GM18526 (cell line): ENCODE data around the gene IGSF10.

ENCODE experiments used
- POLR2A ChIP-seq: IDR thresholded peaks from 3 replicates; pipeline ENCODE4 v1.6.1; 2011; ENCODE audit not compliant: insufficient read length; ENCODE audit errors: extremely low read depth

IGSF10 gene, protein sequence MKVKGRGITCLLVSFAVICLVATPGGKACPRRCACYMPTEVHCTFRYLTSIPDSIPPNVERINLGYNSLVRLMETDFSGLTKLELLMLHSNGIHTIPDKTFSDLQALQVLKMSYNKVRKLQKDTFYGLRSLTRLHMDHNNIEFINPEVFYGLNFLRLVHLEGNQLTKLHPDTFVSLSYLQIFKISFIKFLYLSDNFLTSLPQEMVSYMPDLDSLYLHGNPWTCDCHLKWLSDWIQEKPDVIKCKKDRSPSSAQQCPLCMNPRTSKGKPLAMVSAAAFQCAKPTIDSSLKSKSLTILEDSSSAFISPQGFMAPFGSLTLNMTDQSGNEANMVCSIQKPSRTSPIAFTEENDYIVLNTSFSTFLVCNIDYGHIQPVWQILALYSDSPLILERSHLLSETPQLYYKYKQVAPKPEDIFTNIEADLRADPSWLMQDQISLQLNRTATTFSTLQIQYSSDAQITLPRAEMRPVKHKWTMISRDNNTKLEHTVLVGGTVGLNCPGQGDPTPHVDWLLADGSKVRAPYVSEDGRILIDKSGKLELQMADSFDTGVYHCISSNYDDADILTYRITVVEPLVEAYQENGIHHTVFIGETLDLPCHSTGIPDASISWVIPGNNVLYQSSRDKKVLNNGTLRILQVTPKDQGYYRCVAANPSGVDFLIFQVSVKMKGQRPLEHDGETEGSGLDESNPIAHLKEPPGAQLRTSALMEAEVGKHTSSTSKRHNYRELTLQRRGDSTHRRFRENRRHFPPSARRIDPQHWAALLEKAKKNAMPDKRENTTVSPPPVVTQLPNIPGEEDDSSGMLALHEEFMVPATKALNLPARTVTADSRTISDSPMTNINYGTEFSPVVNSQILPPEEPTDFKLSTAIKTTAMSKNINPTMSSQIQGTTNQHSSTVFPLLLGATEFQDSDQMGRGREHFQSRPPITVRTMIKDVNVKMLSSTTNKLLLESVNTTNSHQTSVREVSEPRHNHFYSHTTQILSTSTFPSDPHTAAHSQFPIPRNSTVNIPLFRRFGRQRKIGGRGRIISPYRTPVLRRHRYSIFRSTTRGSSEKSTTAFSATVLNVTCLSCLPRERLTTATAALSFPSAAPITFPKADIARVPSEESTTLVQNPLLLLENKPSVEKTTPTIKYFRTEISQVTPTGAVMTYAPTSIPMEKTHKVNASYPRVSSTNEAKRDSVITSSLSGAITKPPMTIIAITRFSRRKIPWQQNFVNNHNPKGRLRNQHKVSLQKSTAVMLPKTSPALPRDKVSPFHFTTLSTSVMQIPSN (N-terminal part only)

DNA sequence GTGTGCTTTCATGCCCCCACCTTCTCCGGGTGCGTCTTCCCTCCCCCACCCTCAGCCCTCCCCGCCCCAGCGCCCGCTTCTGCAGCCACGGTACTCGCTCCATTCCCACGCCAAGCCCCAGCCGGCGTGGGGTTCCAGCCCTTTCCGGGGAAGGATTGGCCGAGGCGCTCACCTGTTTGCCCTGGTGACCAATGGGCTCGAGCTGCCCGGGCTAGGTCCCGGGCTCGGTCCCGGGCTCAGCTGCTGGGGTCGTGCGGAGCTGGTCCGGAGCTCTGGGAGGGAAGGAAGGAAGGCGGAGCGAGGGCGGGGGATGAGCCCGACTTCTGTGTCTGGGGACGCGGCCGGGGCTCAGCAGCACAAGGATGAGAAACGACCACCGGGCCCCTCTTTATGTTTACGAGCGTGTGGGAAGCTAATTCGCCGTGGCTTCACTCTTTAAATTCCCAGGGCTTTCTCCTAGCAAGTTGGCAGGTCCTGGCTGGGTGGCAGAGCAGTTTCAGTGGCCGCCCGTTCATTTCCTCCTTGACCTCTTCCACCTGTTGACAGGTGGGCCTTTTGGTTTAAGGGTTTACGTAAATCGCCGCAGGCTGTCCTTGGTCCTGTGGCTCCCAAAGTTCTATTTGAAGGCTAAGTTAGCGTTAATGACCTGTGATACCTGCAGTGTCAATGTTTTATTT lies at the start of gene IGSF10:
IGSF10 (minus strand) TSS at position 288 of the 677 bp plus-strand sequence. CDS start 2,352 bp downstream, outside the sequence.
- no peak for TF ChIP-seq POLR2A

DNA sequence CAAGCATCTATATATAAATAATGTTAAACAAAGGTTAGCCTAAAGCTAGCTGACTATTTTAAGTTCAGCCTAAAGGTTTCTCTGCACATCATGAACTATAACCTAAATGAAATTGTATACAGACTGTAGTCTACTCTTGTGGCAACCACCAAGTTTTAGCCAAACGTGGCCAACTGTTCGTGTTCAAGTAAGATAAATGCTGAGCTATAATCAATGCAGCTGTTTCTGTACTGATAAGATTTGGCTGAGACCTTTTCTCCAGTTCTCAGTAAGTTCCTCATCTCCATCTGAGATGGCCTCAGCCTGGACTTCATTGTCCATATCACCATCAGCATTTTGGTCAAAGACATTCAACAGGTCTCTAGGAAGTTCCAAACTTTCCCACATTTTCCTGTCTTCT lies 43.7 kb upstream of the IGSF10 start:
- no peak for TF ChIP-seq POLR2A

DNA sequence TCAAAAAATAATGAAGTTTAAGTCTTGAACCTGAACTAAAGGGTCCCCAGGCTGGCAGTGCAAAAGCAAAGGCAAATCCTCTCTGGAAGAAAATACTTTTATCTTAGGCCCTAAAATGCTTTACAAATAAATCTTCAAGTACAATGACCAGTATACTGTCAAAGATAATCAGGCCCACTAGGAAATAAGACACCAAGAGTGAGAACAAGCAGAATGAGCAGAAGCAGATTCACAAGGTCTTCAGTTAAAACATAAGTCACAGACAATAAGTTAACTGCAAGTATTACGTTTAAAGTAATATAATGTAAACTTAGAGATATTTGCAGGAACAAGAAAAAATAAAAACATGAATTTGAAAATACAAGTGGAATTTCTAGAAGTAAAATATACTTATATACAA lies 42.2 kb upstream of the IGSF10 start:
- no peak for TF ChIP-seq POLR2A

DNA sequence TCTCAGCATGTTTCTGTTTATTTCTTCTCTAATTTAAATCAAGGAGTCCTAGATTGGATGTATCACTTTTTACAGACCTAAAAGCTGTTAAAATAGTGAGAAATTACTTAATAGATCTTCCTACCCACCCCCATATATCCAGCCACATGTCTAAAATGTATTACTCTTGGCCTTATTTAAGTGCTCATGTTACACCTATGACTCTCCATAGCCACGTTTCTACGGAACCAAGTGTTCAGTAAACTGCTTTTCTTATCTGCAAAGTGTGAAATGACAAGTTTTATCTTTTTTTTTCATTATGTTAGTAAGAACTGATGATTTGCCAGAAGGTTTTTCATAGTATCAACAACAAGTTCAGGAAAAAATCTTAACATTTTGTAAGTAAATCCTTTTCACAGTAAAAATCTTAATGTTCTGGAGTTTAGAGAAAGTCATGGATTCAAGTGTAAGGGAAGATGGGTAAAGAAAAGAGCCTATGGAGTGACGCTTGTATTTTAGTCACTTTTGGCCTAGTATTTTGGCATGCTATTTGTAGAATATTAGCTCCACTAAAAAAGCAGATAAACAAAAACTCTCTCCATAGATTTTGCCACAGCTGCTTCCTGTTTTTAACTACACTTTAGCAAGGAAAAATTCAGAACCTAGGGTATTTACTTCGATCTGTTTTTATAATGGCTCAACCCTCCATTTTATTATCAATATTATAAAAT lies 41.2 kb upstream of the IGSF10 start:
- no peak for TF ChIP-seq POLR2A

DNA sequence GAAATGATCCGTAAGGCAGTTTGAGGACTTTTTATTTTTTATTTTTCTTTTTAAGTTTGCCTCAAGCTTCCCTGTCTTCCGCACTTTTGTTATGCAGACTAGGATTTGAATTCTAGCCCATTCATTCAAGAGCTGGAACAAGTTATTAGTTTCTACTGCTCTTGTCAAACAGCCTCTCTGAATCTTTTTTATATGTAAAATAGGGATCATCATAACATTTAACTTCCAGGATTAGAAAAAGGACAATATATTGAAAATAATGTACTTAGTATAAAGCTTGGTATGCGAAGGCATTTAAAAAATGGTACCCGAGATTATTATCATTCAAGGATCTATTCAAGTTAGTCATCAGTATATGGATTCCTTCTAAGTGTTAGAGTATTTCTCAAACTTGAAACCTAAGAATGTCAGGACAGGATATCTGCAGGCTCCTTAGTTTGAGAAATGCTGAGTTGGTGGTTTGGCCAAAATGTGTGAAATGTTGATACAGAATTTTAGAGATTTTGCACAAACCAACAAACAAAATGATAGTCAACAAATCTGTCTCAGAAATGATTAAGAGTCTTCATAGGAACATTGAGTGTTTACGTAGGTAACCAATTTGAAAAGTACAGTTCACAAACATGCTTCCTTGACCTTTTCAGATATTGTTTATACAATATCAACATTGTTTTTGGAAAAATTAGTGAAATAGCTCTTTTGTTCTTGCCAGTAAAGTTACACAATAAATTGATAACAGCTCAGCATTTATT lies 40.5 kb upstream of the IGSF10 start:
- no peak for TF ChIP-seq POLR2A

DNA sequence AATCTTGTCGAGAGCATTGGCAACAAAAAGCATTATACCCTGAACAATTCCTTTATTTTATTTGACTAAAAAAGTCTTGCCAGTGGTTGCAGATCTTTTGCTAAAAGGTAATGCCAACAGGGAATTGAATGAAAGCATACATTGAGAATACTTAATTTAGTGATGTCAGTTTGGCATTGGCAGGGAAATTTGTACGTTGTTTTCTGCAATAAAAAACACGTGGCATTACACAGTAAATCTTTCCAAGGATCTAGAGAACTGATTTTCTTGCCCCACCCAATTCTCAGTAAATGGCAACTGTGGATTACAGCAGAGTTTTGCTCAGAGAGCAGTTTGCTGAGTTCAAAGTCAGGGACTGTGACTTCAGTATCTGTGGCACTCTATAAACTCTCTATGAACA lies 38.3 kb upstream of the IGSF10 start:
- no peak for TF ChIP-seq POLR2A

DNA sequence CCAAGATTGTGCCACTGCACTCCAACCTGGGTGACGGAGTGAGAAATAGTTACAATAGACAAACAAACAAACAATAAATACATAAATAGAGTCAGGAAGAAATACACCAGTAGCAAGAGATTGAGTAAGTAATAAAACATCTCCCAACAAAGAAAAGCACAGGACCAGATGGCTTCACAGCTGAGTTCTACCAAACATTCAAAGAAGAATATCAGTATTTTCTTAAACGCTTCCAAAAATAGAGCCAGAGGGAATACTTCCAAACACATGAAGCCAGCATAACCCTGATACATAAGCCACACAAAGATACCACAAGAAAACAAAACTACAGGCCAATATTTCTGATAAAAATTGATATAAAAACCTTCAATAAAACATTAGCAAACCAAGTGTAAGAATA lies 30.7 kb upstream of the IGSF10 start:
- TF ChIP-seq POLR2A: no peak

DNA sequence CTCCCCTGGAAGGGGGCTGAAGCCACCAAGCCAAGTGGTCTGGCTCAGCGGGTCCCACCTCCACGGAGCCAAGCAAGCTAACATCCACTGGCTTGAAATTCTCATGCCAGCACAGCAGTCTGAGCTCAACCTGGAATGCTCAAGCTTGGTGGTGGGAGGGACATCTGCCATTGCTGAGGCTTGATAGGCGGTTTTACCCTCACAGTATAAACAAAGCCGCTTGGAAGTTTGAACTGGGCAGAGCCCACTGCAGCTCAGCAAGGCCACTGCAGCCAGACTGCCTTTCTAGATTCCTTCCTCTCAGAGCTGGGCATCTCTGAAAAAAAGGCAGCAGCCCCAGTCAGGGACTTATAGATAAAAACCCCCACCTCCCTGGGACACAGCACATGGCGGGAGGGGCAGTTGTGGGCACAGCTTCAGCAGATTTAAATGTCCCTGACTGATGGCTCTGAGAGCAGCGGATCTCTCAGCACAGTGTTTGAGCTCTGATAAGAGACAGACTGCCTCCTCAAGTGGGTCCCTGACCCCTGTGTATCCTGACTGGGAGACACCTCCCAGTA lies 23.2 kb upstream of the IGSF10 start:
- TF ChIP-seq POLR2A: no peak

DNA sequence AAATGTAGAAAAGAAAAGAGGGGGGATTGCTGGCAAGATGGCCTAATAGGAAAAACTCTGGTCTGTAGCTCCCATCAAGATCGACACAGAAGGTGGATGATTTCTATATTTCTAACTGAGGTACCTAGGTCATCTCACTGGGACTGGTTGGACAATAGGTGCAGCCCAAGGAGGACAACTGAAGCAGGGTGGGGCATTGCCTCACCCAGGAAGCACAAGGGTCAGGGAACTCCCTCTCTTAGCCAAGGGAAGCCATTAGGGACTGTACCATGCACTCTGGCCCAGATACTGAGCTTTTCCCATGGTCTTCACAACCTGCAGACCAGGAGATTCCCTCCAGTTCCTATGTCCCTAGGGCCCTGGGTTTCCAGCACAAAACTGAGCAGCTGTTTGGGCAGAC lies 22.6 kb upstream of the IGSF10 start:
- no peak for TF ChIP-seq POLR2A

DNA sequence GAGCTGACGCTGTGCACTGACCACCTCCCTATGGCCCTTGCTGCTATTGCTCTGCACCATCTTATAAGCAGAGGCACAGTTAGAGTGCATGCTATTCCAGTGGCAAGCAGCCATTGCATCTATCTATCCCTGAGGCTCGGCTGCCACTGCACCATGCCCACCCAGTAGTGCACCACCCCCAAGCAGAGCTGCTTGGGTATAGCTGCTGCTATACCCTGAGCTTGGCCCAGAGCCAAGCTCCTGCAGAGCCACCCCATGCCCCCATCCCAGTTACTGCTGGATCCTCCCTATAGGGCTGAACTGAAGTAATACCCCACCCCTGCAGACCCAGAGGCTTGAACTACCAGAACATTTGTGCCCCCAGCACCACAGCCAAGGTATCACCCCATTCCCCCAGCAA lies 19.6 kb upstream of the IGSF10 start:
- TF ChIP-seq POLR2A: no peak

DNA sequence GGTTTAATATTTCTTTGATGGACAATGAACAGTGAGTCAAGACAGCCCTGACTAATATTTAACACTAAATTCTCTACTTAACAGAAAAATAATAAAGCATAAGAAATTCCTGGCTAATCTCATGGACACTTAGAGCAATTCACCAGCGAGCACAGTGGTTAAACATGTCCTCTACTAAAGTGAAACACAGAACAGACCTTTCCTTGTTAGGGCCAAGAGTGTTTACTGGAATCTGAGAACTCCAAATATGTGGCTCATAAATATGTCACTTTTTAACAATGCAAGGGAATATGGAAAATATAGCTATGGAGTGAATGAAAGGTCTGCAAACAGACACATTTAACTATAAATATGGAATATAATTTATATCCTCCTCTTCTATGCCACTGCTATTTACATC lies 18.6 kb upstream of the IGSF10 start:
- no peak for TF ChIP-seq POLR2A

DNA sequence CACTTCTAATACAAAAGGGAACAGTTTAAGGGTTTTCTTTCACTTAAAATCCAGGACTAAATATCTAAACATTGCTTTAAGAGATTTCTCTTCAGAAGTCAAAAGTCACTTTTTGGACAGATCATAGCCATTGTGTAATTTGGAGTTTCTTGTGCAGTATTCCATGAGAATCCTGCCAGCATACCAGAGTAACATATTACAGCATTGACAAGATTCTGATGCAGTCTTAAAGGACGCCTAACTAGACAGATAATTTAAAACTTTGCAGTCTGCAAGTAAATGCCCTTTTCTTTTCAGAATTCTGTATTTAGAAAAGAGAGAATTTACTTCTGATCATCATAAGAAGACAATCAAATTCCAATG lies 17.5 kb upstream of the IGSF10 start:
- TF ChIP-seq POLR2A: no peak

DNA sequence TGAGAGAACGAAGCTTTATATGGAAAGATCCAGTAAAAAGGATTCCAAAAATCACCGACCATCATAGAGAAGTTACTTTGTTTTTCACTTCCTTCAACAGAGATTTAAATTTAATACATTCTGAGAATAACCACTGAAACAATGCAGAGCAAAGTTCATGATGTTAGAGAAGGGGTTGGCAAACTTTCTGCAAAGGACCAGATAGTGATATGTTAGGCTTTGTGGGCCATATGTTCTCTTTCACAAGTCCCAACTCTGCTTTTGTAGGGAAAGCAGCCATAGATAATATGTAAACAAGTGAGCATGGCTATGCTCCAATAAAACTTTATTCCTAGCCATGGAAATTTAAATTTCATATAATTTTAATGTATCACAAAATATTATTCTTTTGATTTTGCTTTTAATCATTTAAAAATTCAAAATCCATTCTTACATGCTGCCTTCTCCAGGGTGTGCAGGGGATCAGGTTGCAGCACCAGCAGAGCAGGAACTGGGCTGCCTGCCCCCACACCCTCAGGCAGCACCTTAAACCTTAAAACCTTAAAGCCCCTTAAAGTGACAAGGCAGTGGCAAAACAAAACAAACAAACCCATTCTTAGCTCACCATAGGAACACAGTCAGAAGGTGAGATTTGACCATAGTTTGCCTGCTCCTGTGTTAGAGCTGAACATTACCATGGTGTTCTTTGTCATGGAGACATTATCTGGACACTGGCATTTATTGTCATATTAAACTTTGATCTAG lies 16.9 kb upstream of the IGSF10 start:
- TF ChIP-seq POLR2A: no peak
